ENCODE results near the gene SLC29A1.
"Not testable (repeated sequence)": the region's sequence is repeated elsewhere in the genome, so short reads cannot be mapped to it uniquely, and the experiment has no call there.

SLC29A1 gene

DNA sequence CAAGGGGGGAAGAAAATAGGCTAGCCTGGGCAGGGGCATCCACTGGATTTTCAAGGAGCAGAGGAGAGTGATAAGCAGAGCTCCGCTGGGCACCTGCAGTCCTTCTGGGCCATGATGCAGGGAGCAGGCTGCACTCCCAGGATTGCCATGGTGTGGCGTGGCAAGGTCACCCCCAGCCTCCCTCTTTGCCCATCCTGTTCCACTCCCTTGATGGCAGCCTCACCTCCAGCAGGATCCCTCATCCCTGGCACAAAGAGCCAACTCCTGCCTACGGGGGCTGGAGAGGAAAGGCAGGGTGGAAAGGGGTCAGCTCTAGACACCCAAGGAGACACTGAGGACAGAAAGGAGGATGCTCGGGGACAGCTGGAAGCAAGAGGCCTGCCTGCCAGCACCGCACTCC, 29.1 kb upstream of the SLC29A1 start:
- no peak for DNase-seq (ENCODE audit: low spot score)

DNA sequence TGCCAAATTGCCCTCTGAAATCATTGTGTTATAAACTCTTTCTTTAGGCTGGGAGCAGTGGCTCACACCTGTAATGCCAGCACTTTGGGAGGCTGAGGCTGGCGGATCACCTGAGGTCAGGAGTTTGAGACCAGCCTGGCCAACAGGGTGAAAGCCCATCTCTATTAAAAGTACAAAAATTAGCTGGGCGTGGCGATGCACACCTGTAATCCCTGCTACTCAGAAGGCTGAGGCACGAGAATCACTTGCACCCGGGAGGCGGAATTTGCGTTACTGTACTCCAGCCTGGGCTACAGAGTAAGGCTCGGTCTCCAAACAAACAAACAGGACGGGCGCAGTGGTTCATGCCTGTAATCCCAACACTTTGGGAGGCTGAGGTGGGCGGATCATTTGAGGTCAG, 27.0 kb upstream of the SLC29A1 start:
- not testable (repeated sequence) for DNase-seq (ENCODE audit: low spot score)

DNA sequence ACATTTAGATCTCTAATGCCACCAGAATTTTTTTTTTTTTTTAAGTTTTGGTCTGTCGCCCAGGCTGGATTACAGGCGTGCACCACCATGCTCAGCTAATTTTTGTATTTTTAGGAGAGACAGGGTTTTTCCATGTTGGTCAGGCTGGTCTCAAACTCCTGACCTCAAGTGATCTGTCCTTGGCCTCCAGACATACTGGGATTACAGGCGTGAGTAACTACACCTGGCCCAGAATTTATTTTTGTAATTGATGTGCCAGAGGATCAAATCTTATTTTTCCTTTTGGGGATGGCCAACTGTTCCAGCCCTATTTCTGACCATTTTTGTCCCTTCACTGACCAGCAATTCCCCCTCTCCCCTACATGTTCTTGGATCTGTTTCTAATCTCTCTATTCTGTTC, 24.7 kb upstream of the SLC29A1 start:
- DNase-seq (ENCODE audit: low spot score): no peak

DNA sequence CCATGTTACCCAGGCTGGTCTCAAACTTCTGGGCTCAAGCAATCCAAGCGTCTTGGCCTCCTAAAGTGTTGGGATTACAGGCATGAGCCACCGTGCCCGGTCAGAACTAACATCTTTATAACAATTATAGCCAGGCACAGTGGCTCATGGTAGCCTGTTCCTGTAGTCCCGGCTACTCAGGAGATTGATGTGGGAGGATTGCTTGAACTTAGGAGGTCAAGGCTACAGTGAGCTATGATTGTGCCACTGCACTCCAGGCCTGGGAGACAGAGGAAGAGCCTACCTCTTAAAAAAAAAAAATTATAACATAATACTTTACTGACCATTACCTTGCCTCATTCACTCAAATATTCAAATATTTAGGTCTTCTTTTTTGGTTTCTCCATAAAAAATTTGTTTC, 23.5 kb upstream of the SLC29A1 start:
- no peak for DNase-seq (ENCODE audit: low spot score)

DNA sequence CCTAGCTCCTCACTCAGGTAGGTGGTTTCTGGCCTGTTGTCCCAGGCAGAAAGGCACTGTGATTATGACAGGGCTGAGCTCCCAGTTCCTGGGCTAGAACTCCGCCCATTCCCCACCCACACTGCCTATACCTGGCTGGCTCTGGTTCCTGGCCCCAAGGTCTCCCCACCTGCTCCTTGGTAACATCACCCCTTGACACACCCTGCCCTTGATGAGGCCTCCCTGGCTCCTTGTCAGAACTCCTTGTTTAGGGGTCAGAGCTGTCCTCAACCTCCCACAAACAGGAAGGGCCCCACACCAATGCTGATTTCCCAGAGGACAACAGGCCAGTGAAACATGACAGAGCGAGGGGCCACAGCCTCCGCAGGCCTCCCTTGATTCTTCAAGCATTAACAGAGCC, 22.2 kb upstream of the SLC29A1 start:
- DNase-seq (ENCODE audit: low spot score): no peak

DNA sequence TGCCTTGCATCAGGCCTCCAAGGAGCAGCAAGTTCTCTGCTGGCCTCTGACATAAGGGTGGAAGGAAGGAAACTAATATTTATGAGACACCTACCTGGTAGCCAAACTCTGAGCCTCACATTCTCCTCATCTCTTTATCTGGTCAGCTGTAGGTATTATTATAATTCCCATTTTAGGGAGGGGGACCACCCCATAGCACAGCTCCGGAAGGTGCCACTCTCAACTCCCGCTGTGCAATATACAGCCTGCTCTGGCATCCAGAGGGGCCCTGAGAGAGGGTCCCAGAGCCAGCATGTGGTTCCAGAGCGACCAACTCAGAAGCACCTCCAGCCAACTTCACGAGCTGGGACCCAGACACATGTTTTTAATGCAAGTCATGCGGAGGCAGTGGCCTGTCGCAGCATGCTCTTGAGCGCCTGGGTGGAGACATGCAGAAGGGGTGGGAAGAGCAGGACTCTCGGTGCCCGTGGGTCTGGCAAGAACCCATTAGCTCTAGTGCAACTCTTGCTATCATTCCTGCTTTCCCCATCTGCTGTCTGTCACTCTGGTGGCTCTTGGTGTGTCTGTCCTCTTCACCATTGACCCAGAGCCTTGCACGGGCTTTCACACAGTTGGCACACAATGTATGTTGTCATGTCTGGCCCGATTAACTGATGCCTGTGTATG, 21.6 kb upstream of the SLC29A1 start:
- no peak for DNase-seq (ENCODE audit: low spot score)

DNA sequence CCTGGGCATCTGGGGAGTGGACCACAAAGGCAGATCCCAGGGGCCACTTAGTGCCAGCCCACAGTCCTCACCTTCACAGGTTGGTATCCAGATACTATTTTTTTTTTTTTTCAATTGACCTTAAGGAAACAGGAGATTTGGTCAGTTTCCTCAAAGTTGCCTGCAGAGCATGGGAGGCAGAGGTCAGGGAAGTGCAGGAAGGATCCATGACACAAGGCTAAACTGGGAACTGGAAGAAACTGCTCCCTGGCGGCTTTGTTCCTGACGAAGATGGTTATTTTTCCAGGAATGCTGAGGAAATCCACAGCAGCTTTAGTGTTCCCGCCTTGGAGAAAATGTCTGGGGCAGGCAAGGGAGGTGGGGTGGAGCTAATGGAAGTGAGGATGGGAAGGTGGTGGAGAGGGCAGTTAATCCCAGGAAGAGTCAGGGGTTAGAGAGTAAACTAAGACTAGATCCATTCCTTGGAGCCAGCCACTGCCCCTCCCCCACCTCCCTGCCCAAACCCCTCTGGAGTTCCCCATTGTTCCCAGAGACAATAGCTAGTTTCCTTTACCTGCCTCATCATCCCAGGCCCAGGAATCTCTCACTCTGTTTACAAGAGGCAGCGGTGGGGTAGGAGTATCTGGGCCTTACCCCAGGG, 20.9 kb upstream of the SLC29A1 start:
- no peak for DNase-seq (ENCODE audit: low spot score)

DNA sequence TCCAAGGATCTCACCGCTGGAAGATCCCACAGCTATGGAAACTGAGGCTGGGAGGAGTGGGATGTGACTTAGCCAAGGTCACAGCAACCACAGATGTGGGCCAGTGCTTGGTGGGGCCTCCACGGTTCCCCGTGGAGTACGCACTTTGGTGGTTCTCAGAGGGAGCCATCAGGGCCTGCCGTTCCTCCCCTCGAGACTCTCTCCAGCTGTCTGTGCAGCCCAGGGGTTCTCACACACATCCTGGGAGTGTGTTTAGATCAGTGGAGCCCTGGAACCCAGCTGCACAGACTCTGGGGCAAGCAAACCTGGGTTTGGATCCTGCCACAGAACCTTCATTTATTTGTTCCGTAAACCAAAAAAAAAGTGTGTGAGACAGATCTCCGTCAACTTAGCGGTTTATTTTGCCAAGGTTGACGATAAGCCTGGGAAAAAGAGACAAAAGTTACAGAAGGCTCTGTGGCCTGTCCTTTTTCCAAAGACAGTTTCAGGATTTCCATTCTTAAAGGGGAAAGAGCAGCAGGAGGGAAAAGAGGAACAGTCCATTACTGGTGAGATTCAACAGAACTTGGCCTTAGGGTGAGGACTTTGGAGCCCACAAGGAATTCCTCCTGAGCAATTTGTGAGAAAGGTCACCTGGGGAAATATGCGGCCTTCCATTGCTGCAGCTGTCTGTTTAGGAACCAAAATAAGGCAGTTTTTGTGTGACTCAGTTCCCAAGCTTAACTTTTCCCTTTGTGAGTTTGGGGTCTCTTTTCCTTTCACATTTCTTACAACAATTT, 20.2 kb upstream of the SLC29A1 start:
- DNase-seq (ENCODE audit: low spot score): no peak

DNA sequence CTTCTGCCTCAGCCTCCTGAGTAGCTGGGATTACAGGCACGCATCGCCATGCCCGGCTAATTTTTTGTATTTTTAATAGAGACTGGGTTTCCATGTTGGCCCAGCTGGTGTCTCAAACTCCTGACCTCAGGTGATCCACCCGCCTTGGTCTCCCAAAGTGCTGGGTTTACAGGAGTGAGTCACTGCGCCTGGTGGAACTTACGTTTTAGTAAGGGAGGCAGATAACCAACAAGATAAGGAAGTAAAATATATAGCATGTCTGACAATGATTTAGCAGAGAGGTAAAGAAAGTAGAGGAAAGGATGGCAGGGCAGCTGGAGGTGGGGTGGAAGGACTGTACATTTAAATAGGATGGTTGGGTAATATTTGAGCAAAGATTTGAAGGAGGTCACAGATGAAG, 19.4 kb upstream of the SLC29A1 start:
- DNase-seq (ENCODE audit: low spot score): no peak

DNA sequence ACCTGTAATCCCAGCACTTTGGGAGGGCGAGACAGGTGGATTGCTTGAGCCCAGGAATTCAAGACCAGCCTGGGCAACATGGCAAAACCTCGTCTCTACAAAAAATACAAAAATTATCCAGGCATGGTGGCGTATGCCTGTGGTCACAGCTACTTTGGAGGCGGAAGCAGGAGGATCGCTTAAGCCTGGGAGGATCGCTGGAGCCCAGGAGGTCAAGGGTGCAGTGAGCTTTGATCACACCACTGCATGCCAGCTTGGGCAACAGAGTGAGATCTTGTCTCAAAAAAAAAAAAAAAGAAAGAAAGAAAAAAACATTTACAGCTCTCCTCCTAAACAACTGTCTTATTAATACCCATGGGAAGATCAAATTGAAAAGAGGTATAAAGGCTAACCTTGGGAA, 15.4 kb upstream of the SLC29A1 start:
- DNase-seq (ENCODE audit: low spot score): no peak

DNA sequence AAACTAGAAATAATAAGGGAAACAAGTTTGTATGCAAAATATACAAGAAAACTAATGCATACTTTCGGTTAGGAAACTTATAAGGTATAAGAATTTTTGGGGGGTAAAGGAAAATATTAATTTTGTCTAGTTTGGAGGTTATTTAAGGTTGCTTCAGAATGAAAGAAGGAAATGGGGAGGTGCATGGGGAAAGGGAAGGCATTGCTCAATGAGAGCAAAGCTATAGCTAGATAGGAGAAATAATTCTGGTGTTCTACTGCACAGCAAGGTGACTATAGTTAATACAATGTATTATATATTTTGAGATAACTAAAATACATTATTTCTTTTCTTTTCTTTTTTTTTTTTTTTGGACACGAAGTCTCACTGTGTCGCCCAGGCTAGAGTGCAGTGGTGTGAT, 12.1 kb upstream of the SLC29A1 start:
- DNase-seq (ENCODE audit: low spot score): no peak

DNA sequence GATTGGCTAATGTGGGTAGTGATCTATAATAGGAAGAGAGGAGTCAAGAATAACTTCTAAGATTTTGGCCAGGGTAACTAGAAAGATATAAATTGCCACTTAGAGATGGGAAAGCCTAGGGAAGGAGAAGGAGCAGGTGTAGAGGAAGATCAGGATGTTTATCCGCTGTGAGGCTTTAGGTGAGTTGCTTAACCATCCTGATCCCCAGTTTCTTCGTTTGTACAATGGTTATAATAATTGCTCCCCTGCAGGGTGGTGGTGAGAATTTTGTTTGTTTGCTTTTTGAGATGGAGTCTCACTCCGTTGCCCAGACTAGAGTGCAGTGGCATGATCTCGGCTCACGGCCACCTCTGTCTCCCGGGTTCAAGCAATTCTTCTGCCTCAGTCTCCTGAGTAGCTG, 9.1 kb upstream of the SLC29A1 start:
- no peak for DNase-seq (ENCODE audit: low spot score)

DNA sequence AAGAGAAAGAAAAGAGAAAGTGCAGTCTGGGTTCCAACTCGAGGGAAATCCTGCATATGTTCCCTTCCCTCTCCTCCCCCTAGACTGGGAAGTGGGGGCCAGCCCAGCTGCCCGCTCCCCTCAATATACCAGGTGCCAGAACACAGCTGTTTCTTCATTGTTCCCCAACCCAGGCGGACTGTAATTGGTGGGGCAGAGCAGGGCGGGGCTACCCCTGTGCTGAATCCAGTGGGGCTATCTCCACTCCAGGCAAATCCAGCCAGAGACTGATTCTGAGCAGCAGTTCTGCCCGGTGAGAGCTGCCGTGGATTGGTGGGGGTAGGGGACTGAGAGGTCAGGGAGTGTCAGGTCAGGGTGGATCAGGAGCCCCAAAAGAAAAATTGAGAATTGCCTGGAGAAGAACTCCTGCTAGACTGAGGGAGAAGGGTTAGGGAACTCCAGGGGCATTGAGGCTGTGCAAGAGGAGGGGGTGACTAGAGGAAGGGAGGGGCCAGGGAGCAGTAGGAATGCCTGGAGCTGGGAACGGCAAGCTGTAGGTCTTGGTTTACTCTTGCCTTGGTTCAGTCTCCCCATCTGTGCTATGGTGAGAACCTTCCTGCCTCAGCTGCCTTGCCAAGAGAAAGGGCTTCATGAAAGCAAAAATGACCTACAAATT, 6.6 kb upstream of the SLC29A1 start, which contains the start of gene MYMX:
Gene MYMX, plus strand, starts transcription at position 250 of the 655 bp plus-strand sequence. CDS start 546 bp downstream, outside the sequence.
- DNase-seq (ENCODE audit: low spot score): no peak

DNA sequence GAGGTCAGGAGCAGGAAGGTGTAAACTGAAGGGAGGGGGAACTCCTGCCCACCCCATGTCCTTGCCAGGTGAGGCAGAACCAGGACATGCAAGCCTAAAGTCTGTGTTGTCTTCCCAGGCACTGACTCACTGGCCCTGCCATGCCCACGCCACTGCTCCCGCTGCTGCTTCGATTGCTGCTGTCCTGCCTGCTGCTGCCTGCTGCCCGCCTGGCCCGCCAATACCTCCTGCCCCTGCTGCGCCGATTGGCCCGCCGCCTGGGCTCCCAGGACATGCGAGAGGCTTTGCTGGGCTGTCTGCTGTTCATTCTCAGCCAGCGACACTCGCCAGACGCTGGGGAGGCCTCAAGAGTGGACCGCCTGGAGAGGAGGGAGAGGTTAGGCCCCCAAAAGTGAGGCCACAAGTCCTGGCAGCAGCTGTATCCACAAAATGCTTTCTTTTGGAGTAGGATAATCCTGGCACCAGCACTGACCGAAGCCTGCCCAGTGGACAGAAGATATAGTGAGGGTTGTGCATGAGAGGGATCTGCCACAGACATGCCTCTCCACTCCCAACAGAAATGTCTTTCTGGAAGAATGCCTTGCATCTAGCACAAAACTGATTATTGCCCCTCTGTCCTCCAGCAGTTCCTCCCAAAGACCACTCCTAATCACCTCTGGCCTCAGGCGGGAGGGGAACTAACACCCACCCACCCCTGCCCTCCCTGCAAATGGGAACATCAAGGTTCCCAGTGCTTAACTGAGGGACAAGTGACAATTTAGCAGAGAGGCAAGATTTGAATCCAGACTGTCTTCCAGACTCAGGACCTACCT, 5.9 kb upstream of the SLC29A1 start:
- DNase-seq (ENCODE audit: low spot score): no peak

DNA sequence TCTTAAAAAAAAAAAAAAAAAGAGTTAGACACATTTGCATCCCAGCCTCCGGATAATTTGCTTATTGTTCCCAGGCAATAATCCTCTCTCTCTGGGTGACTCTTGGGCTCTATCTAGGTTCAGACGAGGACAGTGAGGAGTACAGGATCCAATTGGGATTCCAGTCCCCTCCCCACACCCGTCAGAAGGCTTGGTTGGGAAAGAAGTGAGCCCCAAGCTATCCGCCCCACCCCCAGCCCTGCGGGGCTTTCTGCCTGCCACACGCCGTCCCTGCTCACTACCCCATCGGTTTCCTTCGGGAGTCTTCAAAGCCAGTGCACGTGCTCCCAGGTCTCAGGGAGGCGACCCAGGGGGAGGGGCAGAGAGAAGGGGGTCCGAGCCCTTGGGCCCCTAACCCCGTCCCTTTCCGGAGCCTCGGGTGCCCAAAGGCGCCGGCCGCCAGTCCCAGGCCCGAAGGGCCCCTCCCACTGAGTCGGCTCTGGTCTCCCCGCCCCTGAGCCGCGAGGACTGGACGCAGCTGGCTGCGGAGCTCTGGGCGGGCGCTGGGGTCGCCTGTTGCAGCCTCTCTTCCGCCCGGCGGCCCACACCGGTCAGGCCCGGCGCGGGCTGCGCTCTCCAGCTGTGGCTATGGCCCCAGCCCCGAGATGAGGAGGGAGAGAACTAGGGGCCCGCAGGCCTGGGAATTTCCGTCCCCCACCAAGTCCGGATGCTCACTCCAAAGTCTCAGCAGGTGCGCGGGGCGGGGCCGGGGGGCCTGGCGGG, 4.2 kb upstream of the SLC29A1 start:
- peak; percentile 84 for DNase-seq (ENCODE audit: low spot score)

DNA sequence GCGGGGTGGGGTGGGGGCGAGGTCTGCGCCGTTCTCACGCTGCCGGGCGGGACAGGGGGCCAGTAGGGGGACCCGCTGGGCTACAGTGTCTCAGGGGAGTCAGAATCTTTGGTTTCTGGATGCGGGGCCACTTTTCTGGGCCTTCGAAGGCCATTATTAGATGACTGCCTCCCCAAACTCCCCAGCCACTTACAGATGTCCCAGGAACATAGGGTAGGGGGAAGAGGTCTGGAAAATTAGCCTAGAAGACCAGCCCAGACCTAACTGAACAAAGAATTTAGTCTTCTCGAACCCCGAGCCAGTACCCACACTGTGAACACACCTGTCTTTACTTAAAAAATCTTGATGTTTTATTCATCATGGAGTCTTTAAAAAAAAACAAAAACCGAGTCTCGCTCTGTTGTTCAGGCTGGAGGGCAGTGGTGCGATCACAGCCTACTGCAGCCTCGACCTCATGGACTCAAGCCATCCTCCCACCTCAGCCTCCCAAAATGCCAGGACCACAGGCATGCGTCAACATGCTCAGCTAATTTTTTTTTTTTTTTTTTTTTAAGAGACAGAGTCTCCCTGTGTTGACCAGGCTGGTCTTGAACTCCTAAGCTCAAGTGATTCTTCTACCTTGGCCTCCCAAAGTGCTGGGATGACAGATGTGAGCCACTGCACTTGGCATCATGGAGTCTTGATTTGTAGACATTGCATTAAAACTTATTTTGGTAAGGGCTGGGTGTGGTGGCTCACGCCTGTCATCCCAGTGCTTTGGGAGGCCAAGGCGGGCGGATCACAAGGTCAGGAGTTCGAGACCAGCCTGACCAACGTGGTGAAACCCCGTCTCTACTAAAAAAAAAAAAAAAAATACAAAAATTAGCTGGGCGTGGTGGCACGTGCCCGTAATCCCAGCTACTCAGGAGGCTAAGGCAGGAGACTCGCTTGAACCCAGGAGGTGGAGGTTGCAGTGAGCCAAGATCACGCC, 3.3 kb upstream of the SLC29A1 start:
- DNase-seq (ENCODE audit: low spot score): no peak

DNA sequence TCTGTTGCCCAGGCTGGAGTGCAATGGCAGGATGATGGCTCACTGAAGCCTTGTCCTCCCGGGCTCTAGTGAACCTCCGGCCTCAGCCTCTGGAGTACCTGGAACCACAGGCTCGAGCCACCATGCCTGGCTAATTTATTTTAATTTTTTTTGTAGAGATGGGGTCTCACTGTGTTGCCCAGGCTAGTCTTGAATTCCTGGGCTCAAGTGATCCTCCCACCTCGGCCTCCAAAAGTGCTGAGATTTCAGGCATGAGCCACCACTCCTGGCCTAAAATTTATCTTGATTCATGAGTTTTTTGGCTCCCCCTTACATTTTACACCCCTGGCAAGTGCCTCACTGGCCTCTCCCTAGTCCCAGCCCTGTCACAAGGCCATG, 2.5 kb upstream of the SLC29A1 start:
- DNase-seq (ENCODE audit: low spot score): no peak

DNA sequence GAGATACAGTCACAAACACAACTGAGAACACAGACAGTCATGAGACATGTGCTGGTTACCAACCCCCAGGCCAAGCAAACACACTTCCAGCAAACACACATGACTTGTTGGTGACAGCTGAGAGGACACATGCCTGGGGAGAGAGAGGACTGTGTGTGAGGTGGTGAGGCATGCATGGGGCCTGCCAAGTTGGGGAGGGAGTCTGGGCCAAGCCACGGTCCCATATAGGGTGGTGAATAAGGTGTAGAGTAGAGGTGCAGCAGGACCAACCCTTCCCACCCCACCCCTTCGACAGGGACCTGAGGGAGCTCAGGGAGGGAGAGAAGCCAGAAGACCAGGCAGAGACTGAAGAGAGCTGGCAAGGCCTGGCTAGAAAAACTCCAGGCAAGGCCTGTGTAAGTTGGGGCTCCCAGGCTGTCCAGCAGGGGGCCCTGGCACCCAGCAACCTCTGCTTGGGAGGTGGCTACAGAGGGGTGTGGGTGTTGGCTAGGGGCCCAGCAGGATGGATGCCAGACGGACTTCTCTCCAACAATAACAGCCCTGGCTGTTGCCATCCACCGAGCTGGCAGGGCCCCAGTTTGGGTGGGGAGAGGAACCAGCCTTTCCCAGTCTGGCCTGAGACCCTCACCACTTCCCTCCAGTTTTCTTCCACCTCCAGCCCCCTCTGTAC, 2.0 kb upstream of the SLC29A1 start:
- DNase-seq (ENCODE audit: low spot score): peak; percentile 88

DNA sequence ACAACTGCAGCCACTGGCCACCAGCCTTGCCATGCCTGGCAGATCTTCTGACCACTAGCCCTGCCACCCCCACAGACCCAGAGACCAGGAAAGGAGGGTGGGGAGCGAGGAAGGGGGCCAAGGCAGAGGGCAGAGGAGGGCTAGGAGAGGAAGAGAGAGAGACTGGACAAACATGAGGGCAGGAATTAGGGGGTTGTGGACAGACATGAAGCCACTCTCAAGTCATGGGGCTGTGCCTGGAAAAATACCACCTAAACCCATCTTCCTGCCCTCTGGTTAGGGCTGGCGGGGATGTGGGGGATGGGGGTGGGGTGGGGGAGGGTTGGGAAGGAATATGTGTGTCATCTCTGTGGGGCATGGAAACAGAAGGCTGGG, 1.4 kb upstream of the SLC29A1 start:
- DNase-seq (ENCODE audit: low spot score): no peak

Measured in RKO (cell line).